Karpas-422 (cell line): ENCODE results near the gene KDM4D. TPM values are rescaled to one million over a fixed set of nuclear protein-coding genes. Genes with fewer than 3 reads are reported as not detected.
"Not testable (repeated sequence)": the region's sequence is repeated elsewhere in the genome, so short reads cannot be mapped to it uniquely, and the experiment has no call there.

ENCODE experiments used
- DNase-seq: peaks from one replicate; pipeline ENCODE4 v3.0.0-alpha.2; 2015
- H2AFZ ChIP-seq: fragments of 200-600 bp; sonication (generic); 2 replicates; pipeline ENCODE4 v1.6.1; 2014; ENCODE audit warnings: antibody characterized with exemption, low read length, mixed read lengths
- H3K27ac ChIP-seq: fragments of 200-600 bp; sonication (generic); 2 replicates; pipeline ENCODE4 v1.5.1; 2014; ENCODE audit warnings: mild to moderate bottlenecking, low read length, moderate library complexity
- H3K27me3 ChIP-seq: fragments of 200-600 bp; sonication (generic); 2 replicates; pipeline ENCODE4 v1.6.1; 2014; ENCODE audit warnings: low read length, mixed read lengths
- H3K36me3 ChIP-seq: fragments of 200-600 bp; sonication (generic); 2 replicates; pipeline ENCODE4 v1.6.1; 2014; ENCODE audit warnings: low read length, mixed read lengths; ENCODE audit not compliant: insufficient read depth
- H3K4me1 ChIP-seq: fragments of 200-600 bp; sonication (generic); 2 replicates; pipeline ENCODE4 v1.6.1; 2014; ENCODE audit warnings: mild to moderate bottlenecking, low read length, mixed read lengths
- H3K4me2 ChIP-seq: fragments of 200-600 bp; sonication (generic); 2 replicates; pipeline ENCODE4 v1.6.1; 2014; ENCODE audit warnings: low read length, low read depth, mild to moderate bottlenecking; ENCODE audit not compliant: poor library complexity, severe bottlenecking
- H3K4me3 ChIP-seq: fragments of 200-600 bp; sonication (generic); 2 replicates; pipeline ENCODE4 v1.5.1; 2014; ENCODE audit warnings: mild to moderate bottlenecking, antibody characterized with exemption, low read length, mixed read lengths
- H3K79me2 ChIP-seq: fragments of 200-600 bp; sonication (generic); 2 replicates; pipeline ENCODE4 v1.6.1; 2014; ENCODE audit warnings: mild to moderate bottlenecking, low read length, mixed read lengths
- H3K9ac ChIP-seq: fragments of 200-600 bp; sonication (generic); 2 replicates; pipeline ENCODE4 v1.6.0; 2014; ENCODE audit warnings: low read length
- H3K9me2 ChIP-seq: fragments of 200-600 bp; sonication (generic), shearing (Covaris generic); replicated peaks from 2 replicates; pipeline ENCODE4 v1.6.0; 2014; ENCODE audit warnings: mild to moderate bottlenecking, low read length, moderate library complexity; ENCODE audit not compliant: insufficient read depth
- H3K9me3 ChIP-seq: fragments of 300-700, 200-600 bp; sonication (generic); 2 replicates; pipeline ENCODE4 v1.6.1; 2014; ENCODE audit warnings: low read length, mixed read lengths
- H4K20me1 ChIP-seq: fragments of 200-600 bp; sonication (generic); 2 replicates; pipeline ENCODE4 v1.6.1; 2014; ENCODE audit warnings: mild to moderate bottlenecking, antibody characterized with exemption, low read length, low read depth; ENCODE audit not compliant: insufficient read depth
- total RNA-seq: library from RNA; depleted of rRNA; stranded (reverse); fragments of >200 nt; shearing (Covaris generic); gene quantifications from 2 replicates; pipeline ENCODE4 v1.2.3, GENCODE V29; 2014; ENCODE audit warnings: low replicate concordance

KDM4D gene
- total RNA-seq, 1 experiment from 2014 or later = 3.6 TPM

DNA sequence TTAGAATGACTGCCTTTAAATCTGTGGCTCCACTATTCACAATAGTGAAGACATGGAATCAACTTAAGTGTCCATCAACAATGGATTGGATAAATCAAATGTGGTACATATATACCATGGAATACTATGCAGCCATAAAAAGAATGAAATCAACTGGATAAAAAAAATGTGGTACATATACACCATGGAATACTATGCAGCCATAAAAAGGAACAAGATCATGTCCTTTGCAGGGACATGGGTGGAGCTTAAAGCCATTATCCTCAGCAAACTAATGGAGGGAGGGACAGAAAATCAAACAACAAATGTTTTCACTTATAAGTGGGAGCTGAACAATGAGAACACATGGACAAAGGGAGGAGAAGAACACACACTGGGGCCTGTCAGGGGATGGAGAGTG, 41.4 kb upstream of the KDM4D start:
- H4K20me1 ChIP-seq, H3K36me3 ChIP-seq, H3K79me2 ChIP-seq, H3K4me1 ChIP-seq, H3K9ac ChIP-seq, H3K27ac ChIP-seq, H3K4me3 ChIP-seq, H3K4me2 ChIP-seq, H3K9me2 ChIP-seq, H3K9me3 ChIP-seq, H3K27me3 ChIP-seq, DNase-seq, H2AFZ ChIP-seq: not testable (repeated sequence)

DNA sequence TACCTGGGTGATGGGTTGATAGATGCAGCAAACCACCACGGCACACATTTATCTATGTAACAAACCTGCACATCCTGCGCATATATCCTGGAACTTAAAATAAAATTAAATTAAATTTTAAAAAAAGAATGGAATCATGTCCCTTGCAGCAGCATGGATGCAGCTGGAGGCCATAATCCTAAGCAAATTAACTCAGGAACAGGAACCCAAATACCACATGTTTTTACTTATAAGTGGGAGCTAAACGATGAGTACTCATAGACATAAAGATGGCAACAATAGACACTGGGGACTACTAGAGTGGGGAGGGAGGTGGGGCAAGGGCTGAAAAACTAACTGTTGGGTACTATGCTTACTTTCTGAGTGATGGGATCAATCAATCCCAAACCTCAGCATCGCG, 41.0 kb upstream of the KDM4D start:
- Histone ChIP-seq H3K36me3 (no peaks in the 10 kb centered on the region), H3K79me2 (no peaks in the 10 kb centered on the region), H3K9me3 (no peaks in the 10 kb centered on the region), H4K20me1 (no peaks in the 10 kb centered on the region), H3K9me2 (no peaks in the 10 kb centered on the region), H2AFZ (no peak overlapping the region), H3K27me3 (no peaks in the 10 kb centered on the region), H3K9ac (no peak overlapping the region), H3K4me2 (no peak overlapping the region), H3K4me1 (no peaks in the 10 kb centered on the region), H3K27ac (no peak overlapping the region), H3K4me3 (no peak overlapping the region)
- no peak for DNase-seq

DNA sequence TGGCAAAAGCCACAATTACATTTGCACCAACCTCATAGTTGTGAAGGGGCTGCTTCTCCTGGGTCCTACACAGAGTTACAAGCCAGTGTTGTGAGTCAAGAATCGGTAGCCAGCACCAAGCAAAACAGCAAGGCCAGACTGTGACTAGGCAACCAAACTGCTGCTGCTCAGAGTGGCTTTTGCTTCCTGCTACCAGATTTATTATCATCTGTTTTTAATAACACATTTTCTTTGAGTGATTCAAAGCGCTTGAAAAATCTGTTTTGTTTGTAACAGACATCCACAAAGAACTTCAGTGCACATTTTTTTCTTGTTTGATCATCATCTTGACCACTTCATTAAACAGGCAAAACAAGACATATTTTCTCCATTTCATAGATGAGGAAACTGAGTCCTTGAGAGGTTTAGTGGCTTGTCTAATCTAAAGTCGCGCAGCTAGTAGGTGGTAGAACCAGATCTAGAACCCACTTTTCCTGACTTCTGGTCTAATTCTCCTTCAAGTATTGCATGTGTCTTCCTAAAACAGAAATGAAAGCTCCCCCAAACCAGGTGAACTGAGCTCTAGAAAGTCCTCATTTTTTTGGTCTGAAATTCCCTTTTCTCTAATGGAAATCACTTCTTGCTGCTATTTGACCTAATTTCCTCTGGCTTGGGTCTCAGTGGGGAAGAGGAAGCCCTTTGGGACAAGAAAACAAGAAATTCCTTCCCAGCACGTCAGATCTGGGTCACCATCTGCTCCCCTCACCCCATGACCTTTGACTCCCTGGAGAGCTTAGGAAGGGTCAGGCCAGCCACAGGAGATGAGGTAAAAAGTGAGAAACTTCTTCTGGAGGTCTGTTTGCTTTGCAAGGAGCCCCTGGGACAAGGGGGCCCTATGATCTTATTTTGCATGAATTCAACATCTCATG, 40.0 kb upstream of the KDM4D start:
- no peaks in the 10 kb centered on the region for H3K79me2 ChIP-seq
- no peaks in the 10 kb centered on the region for H3K36me3 ChIP-seq
- H3K9me3 ChIP-seq = no peaks in the 10 kb centered on the region
- no peak overlapping the region for H3K4me3 ChIP-seq
- no peak overlapping the region for H3K4me2 ChIP-seq
- H3K27ac ChIP-seq = no peak overlapping the region
- no peak overlapping the region for H2AFZ ChIP-seq
- H3K9me2 ChIP-seq = no peaks in the 10 kb centered on the region
- H4K20me1 ChIP-seq = no peaks in the 10 kb centered on the region
- no peaks in the 10 kb centered on the region for H3K4me1 ChIP-seq
- no peak for DNase-seq
- H3K27me3 ChIP-seq = no peaks in the 10 kb centered on the region
- no peak overlapping the region for H3K9ac ChIP-seq

GRCh38 chr11:94934362-94934761, 39.1 kb upstream of the KDM4D start:
- no peaks in the 10 kb centered on the region for H4K20me1 ChIP-seq
- H3K79me2 ChIP-seq = no peaks in the 10 kb centered on the region
- H3K27ac ChIP-seq = no peak overlapping the region
- H3K27me3 ChIP-seq = no peaks in the 10 kb centered on the region
- H3K4me3 ChIP-seq = no peak overlapping the region
- no peak overlapping the region for H3K9ac ChIP-seq
- no peak overlapping the region for H3K4me2 ChIP-seq
- DNase-seq = no peak
- no peaks in the 10 kb centered on the region for H3K4me1 ChIP-seq
- H3K36me3 ChIP-seq = no peaks in the 10 kb centered on the region
- no peaks in the 10 kb centered on the region for H3K9me2 ChIP-seq
- H3K9me3 ChIP-seq = no peaks in the 10 kb centered on the region
- H2AFZ ChIP-seq = no peak overlapping the region

DNA sequence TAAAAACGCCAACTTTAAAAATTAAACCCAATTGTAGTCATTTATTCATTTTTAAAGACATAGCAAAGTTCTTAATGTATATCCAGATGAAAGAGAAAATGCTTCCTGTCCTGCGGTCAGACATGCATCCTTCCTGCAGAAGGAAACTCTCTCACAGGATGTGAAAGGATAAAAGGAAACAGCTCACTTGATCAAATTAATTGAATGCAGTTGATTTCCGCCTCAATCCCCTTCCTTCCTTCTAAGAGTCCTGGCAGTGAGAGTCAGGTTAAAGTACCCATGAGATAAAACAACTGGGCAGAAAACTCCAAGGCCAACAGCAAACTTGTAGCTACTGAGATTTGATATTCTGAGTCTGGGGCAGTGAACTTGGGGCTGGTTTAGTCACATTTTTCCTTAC, 38.7 kb upstream of the KDM4D start:
- Histone ChIP-seq H3K9me2 (no peaks in the 10 kb centered on the region), H3K9me3 (no peaks in the 10 kb centered on the region), H4K20me1 (no peaks in the 10 kb centered on the region), H3K27me3 (no peaks in the 10 kb centered on the region), H3K4me2 (no peak overlapping the region), H2AFZ (no peak overlapping the region), H3K4me3 (no peak overlapping the region), H3K79me2 (no peaks in the 10 kb centered on the region), H3K36me3 (no peaks in the 10 kb centered on the region), H3K9ac (no peak overlapping the region), H3K27ac (no peak overlapping the region), H3K4me1 (no peaks in the 10 kb centered on the region)
- DNase-seq = no peak

DNA sequence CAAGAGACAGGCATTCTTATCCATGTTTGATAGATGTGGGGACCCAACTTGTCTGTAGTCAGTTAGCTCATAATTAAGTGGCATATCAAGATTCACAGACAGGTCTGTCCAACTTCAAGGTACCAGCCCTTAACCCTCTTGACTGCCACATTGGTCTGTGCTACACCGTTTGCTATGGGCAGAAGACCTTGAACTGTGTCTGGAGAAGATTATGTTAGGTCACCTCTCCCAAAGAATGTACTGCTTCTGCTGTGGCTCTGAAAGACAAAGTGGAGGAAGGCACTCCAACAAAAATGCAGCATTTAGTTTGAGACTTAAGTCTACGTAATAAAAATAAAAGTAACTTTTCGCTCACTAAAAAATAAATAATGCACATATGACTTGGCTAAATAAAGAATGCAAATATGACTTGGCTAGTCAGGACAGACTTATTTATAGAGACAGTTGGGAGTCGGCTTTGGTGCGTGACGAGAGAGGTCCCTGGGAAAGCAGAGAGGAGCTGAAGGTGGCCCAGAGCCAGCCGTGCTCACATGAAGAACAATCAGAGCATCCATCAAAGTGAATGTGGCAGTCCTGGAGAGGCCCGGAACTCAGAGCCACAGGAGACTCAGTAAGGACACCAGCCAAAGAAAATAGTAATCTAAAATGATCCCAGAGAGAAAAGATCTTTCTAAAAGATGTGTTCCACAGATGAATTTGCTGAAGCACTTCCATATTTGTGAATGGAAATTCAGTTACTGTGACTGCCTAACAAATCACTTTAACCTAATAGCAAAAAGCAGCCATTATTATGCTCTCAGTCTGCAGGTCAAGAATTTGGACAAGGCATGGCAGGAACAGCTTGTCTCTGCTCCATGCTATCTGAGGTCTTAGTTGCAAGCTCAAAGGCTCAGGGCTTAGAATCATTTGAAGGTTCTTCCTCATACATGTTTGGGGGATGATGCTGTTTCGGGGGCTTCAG, 35.1 kb upstream of the KDM4D start:
- no peak for DNase-seq
- H3K36me3 ChIP-seq = no peaks in the 10 kb centered on the region
- no peak overlapping the region for H3K9ac ChIP-seq

GRCh38 chr11:94939346-94939745, 34.2 kb upstream of the KDM4D start:
- H2AFZ ChIP-seq = no peak overlapping the region
- no peaks in the 10 kb centered on the region for H4K20me1 ChIP-seq
- H3K4me1 ChIP-seq = no peaks in the 10 kb centered on the region
- no peaks in the 10 kb centered on the region for H3K27me3 ChIP-seq
- no peaks in the 10 kb centered on the region for H3K36me3 ChIP-seq
- H3K9me2 ChIP-seq = no peaks in the 10 kb centered on the region
- H3K79me2 ChIP-seq = no peaks in the 10 kb centered on the region
- no peak overlapping the region for H3K27ac ChIP-seq
- no peak overlapping the region for H3K4me2 ChIP-seq
- no peak overlapping the region for H3K9ac ChIP-seq
- H3K4me3 ChIP-seq = no peak overlapping the region
- DNase-seq = no peak
- no peaks in the 10 kb centered on the region for H3K9me3 ChIP-seq

More for the DNA sequence above, 35.1 kb upstream of the KDM4D start:
- Histone ChIP-seq H3K9me2 (no peaks in the 10 kb centered on the region), H3K4me3 (no peak overlapping the region), H3K27me3 (no peaks in the 10 kb centered on the region), H4K20me1 (no peaks in the 10 kb centered on the region), H3K27ac (no peak overlapping the region), H3K9me3 (no peaks in the 10 kb centered on the region), H3K4me1 (no peaks in the 10 kb centered on the region), H3K79me2 (no peaks in the 10 kb centered on the region), H3K4me2 (no peak overlapping the region), H2AFZ (no peak overlapping the region)

GRCh38 chr11:94941131-94941530, 32.4 kb upstream of the KDM4D start:
- Histone ChIP-seq H3K4me1 (no peaks in the 10 kb centered on the region), H3K27me3 (no peaks in the 10 kb centered on the region), H3K9me3 (no peaks in the 10 kb centered on the region), H2AFZ (no peak overlapping the region), H3K36me3 (no peaks in the 10 kb centered on the region), H3K9ac (no peak overlapping the region), H3K79me2 (no peaks in the 10 kb centered on the region), H3K9me2 (no peaks in the 10 kb centered on the region), H4K20me1 (no peaks in the 10 kb centered on the region), H3K4me2 (no peak overlapping the region), H3K4me3 (no peak overlapping the region), H3K27ac (no peak overlapping the region)
- DNase-seq = no peak
